ENCODE data around the gene TTC34.
"Not testable (repeated sequence)": the region's sequence is repeated elsewhere in the genome, so short reads cannot be mapped to it uniquely, and the experiment has no call there.

Gene TTC34

DNA sequence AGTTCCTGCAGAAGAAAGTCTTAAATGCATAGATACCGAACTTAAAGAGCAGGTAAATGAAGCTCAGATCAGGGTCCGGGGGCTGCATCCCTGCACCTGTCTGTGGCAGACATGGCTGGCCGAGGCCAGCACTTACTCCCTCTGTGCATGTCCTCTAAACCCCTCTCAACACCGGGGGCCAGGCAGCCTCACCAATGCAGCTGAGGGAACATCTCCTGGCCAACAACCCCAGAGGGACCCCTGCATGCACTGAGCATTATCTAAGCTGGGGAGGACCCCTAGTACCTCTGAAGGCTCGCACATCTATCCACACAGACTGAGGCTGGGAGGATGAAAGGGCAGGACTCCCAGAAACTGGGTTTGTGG lies 18.4 kb downstream of the TTC34 start:
- TF ChIP-seq POLR2AphosphoS5 (IDR thresholded peaks at IDR 0.05; ENCODE audit: low read depth, low read length) (no peak), POU2F2 (IDR thresholded peaks at IDR 0.05; ENCODE audit: low read depth, low read length) (no peak), SPI1 (IDR thresholded peaks at IDR 0.05; ENCODE audit: low read depth, low read length) (no peak), PAX5 (IDR thresholded peaks at IDR 0.05; ENCODE audit: insufficient read depth, low read length, severe bottlenecking) (no peak), TAF1 (IDR thresholded peaks at IDR 0.05; ENCODE audit: low read depth, low read length) (no peak)
- FAIRE-seq (no peak), DNase-seq (ENCODE audit: insufficient read length, low spot score) (no peak)

DNA sequence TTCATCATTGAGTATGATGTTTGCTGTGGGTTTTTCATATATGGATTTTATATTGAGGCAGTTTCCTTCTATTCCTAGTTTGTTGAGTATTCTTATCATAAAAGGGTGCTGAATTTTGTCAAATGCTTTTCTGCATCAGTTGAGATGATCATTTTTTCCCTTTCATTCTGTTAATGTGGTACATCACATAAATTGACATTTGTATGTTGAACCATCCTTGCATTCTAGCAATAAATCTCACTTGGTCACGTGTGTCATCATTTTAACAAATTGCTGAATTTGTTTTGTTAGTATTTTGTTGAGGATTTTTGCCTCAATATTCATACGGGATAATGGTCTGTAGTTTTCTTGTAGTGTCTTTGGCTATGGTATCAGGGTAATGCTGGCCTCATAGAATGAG lies 19.9 kb downstream of the TTC34 start:
- DNase-seq (ENCODE audit: insufficient read length, low spot score) (no peak), FAIRE-seq (peak; percentile 13)
- no peak for TF ChIP-seq POU2F2 (IDR thresholded peaks at IDR 0.05; ENCODE audit: low read depth, low read length)
- TF ChIP-seq POLR2A (IDR thresholded peaks at IDR 0.05; ENCODE audit: low read depth, low read length) = no peak
- TF ChIP-seq PAX5 (IDR thresholded peaks at IDR 0.05; ENCODE audit: insufficient read depth, low read length, severe bottlenecking) = no peak
- no peak for TF ChIP-seq POLR2AphosphoS5 (IDR thresholded peaks at IDR 0.05; ENCODE audit: low read depth, low read length)
- no peak for TF ChIP-seq SPI1 (IDR thresholded peaks at IDR 0.05; ENCODE audit: low read depth, low read length)
- TF ChIP-seq TAF1 (IDR thresholded peaks at IDR 0.05; ENCODE audit: low read depth, low read length) = no peak

GRCh38 chr1:2778220-2778592 lies 23.3 kb downstream of the TTC34 start:
- FAIRE-seq = no peak
- no peak for TF ChIP-seq POU2F2 (IDR thresholded peaks at IDR 0.05; ENCODE audit: low read depth, low read length)
- DNase-seq (ENCODE audit: insufficient read length, low spot score) = no peak

DNA sequence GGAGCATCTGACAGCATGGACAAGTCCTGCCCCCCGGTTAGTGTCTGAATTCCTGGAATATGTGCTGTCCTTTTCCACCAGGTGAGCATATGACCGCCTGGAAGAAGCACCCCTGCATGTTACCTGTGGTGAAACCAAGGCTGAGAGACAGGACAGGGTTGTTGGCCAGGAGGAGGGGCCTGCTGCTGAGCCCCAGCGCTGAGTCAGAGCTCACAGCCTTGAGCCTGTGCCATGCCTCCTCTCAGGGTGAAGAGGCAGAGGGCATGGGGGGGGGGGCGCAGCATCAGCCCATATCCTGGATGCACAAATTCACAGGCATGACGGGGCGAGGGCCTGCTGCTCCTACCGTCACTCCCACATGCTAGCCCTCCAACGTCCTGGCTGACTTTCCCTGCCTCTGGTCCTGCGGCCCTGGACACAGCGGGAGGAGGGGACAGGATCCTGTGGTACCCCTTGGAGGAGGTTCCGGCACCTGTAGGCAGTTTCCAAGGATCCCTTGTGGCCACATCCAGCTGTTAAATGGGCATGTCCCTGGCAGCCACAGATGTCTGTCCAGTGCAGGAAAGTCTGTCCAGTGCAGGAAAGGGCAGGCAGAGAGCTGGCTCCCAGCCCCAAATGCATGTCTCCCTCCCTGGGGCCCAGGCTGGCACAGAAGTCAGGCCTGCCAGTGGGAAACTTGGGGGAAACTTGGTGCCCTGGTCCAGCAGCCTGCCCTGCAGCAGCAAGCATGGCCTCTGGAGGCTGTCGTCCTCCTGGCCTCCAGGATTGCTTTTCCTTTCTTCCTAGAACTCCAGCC lies 23.9 kb downstream of the TTC34 start:
- DNase-seq (ENCODE audit: insufficient read length, low spot score) (no peak), FAIRE-seq (no peak)
- no peak for TF ChIP-seq SPI1 (IDR thresholded peaks at IDR 0.05; ENCODE audit: low read depth, low read length)
- TF ChIP-seq POU2F2 (IDR thresholded peaks at IDR 0.05; ENCODE audit: low read depth, low read length) = no peak
- no peak for TF ChIP-seq POLR2AphosphoS5 (IDR thresholded peaks at IDR 0.05; ENCODE audit: low read depth, low read length)
- TF ChIP-seq PAX5 (IDR thresholded peaks at IDR 0.05; ENCODE audit: insufficient read depth, low read length, severe bottlenecking) = no peak
- TF ChIP-seq POLR2A (IDR thresholded peaks at IDR 0.05; ENCODE audit: low read depth, low read length) = no peak
- TF ChIP-seq TAF1 (IDR thresholded peaks at IDR 0.05; ENCODE audit: low read depth, low read length) = no peak

DNA sequence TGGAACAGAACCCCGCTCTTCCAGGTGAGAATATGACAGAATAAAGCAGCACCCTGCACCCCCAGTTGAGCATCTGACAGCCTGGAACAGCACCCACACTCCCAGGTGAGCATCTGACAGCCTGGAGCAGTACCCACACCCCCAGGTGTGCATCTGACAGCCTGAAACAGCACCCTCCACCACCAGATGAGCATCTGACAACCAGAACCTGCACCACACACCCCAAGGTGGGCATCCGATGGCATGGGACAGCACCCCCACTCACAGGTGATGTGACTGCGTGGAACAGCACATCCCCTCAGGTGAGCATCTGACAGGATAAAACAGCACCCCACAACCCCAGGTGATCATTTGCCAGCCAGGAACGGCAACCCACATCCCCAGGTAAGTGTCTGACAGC lies 26.2 kb downstream of the TTC34 start:
- DNase-seq (ENCODE audit: insufficient read length, low spot score); FAIRE-seq: not testable (repeated sequence)

DNA sequence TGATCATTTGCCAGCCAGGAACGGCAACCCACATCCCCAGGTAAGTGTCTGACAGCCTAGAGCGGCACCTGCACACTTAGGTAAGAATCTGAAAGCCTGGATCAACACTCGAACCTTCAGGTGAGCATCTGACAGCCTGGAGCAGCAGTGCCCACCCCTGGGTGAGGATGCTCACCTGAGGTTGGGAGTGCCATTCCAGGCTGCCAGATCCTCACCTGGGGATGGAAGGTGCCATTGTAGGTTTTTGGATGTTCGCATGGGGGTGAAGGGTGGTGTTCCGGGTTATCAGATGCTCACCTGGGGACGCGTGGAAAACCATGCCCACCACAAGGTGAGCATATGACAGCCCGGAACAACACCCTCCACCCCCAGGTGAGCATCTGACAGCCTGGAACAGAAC lies 33.4 kb downstream of the TTC34 start:
- not testable (repeated sequence) for FAIRE-seq; DNase-seq (ENCODE audit: insufficient read length, low spot score)

DNA sequence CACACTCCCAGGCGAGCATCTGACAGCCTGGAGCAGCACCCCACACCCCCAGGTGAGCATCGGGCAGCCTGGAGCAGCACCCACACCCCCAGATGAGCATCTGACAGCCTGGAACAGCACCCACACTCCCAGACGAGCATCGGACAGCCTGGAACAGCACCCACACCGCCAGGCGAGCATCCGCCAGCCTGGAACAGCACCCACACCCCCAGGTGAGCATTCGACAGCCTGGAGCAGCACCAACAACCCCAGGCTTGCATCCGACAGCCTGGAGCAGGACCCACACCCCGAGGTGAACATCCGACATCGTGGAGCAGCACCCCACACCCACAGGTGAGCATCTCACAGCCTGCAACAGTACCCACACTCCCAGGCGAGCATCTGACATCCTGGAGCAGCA lies 42.1 kb downstream of the TTC34 start:
- FAIRE-seq; DNase-seq (ENCODE audit: insufficient read length, low spot score): not testable (repeated sequence)

- not testable (repeated sequence) for FAIRE-seq; DNase-seq (ENCODE audit: insufficient read length, low spot score)
Observed at GRCh38 chr1:2757519-2757918, 44.0 kb downstream of the TTC34 start.

- not testable (repeated sequence) for FAIRE-seq; DNase-seq (ENCODE audit: insufficient read length, low spot score)
Observed at GRCh38 chr1:2755426-2755825, 46.1 kb downstream of the TTC34 start.

DNA sequence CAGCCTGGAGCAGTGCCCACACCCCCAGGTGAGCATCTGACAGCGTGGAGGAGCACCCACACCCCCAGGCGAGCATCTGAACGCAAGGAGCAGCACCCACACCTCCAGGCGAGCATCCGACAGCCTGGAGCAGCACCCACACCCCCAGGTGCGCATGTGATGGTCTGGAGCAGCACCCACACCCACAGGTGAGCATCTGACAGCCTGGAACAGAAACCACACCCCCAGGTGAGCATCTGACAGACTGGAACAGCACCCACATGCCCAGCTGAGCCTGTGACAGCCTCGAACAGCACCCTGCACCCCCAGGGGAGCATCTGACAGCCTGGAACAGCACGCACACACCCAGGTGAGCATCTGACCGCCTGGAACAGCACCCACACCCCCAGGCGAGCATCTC lies 46.9 kb downstream of the TTC34 start:
- DNase-seq (ENCODE audit: insufficient read length, low spot score); FAIRE-seq: not testable (repeated sequence)

DNA sequence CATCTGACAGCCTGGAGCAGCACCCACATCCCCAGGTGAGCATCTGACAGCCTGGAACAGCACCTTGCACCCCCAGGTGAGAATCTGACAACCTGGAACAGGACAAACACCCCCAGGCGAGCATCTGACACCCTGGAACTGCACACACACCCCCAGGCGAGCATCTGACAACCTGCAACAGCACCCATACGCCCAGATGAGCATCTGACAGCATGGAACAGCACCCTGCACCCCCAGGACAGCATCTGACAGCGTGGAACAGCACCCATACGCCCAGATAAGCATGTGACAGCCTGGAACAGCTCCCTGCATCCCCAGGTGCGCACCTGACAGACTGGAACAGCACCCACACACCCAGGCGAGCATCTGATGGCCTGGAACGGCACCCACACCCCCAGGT lies 49.0 kb downstream of the TTC34 start:
- FAIRE-seq; DNase-seq (ENCODE audit: insufficient read length, low spot score): not testable (repeated sequence)

DNA sequence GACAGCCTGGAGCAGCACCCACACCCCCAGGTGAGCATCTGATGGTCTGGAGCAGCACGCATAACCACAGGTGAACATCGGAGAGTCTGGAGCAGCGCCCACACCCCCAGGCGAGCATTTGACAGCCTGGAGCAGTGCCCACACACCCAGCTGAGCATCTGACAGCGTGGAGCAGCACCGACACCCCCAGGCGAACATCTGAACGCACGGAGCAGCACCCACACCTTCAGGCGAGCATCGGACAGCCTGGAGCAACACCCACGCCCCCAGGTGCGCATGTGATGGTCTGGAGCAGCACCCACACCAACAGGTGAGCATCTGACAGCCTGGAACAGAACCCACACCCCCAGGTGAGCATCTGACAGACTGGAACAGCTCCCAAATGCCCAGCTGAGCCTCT lies 49.6 kb downstream of the TTC34 start:
- not testable (repeated sequence) for FAIRE-seq; DNase-seq (ENCODE audit: insufficient read length, low spot score)

DNA sequence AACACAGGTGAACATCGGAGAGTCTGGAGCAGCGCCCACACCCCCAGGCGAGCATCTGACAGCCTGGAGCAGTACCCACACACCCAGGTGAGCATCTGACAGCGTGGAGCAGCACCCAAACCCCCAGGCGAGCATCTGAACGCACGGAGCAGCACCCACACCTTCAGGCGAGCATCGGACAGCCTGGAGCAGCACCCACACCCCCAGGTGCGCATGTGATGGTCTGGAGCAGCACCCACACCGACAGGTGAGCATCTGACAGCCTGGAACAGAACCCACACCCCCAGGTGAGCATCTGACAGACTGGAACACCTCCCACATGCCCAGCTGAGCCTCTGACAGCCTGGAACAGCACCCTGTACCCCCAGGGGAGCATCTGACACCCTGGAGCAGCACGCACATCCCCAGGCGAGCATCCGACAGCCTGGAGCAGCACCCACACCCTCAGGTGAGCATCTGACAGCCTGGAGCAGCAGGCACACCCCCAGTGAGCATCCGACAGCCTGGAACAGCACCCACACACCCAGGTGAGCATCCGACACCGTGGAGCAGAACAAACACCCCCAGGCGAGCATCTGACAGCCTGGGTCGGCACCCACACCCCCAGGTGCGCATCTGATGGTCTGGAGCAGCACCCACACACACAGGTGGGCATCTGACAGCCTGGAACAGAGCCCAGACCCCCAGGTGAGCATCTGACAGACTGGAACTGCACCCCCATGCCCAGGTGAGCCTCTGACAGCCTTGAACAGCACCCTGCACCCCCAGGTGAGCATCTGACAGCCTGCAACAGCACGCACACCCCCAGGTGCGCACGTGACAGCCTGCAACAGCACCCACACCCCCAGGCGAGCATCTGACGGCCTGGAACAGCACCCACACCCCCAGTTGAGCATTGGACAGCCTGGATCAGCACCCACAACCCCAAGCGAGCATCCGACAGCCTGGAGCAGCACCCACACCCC lies 50.4 kb downstream of the TTC34 start:
- not testable (repeated sequence) for DNase-seq (ENCODE audit: insufficient read length, low spot score); FAIRE-seq

DNA sequence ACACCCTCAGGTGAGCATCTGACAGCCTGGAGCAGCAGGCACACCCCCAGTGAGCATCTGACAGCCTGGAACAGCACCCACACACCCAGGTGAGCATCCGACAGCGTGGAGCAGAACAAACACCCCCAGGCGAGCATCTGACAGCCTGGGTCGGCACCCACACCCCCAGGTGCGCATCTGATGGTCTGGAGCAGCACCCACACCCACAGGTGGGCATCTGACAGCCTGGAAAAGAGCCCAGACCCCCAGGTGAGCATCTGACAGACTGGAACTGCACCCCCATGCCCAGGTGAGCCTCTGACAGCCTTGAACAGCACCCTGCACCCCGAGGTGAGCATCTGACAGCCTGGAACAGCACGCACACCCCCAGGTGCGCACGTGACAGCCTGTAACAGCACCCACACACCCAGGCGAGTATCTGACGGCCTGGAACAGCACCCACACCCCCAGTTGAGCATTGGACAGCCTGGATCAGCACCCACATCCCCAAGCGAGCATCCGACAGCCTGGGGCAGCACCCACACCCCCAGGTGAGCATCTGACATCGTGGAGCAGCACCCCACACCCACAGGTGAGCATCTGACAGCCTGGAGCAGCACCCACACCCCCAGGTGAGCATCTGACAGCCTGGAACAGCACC lies 51.3 kb downstream of the TTC34 start:
- DNase-seq (ENCODE audit: insufficient read length, low spot score); FAIRE-seq: not testable (repeated sequence)

- not testable (repeated sequence) for FAIRE-seq; DNase-seq (ENCODE audit: insufficient read length, low spot score)
Observed at GRCh38 chr1:2748626-2749025, 52.9 kb downstream of the TTC34 start.

DNA sequence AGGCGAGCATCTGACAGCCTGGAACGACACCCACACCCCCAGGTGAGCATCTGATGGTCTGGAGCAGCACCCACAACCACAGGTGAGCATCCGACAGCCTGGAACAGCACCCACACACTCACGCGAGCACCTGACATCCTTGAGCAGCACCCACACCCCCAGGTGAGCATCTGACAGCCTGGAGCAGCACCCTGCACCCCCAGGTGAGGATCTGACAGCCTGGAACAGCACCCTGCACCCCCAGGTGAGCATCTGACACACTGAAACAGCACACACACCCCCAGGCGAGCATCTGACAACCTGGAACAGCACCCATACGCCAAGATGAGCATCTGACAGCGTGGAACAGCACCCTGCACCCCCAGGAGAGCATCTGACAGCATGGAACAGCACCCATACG lies 106.7 kb downstream of the TTC34 start:
- not testable (repeated sequence) for FAIRE-seq; DNase-seq (ENCODE audit: insufficient read length, low spot score)

DNA sequence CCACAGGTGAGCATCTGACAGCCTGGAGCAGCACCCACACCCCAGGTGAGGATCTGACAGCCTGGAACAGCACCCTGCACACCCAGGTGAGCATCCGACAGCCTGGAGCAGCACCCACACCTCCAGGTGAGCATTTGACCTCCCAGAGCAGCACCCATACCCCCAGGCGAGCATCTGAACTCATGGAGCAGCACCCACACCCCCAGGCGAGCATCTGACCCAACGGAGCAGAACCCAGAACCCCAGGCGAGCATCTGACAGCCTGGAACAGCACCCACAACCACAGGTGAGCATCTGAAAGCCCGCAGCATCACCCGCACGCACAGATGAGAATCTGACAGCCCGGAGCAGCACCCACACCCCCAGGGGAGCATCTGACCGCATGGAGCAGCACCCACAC lies 111.3 kb downstream of the TTC34 start:
- not testable (repeated sequence) for FAIRE-seq; DNase-seq (ENCODE audit: insufficient read length, low spot score)
